Thymus (tissue), 11 donors: Measurements from ENCODE around the gene TCF12. TPM values are rescaled to one million over a fixed set of nuclear protein-coding genes. Genes with fewer than 3 reads are reported as not detected.
A peak's percentile ranks its signal among the peaks of the same experiment; 100 is the strongest.

Source experiments
- DNase-seq, 9 donors: peaks; one replicate each; pipeline ENCODE4 v3.0.0-alpha.2; 2013; ENCODE audit warnings: low spot score in 9 of 9, low read depth in 6 of 9, missing footprints in 1 of 9
- H3K27ac ChIP-seq, 2 donors: one replicate each; pipeline ENCODE4 v1.5.1; 2013; ENCODE audit warnings: control low read depth in 1 of 2, low read depth in 1 of 2, low read length in 1 of 2, mild to moderate bottlenecking in 1 of 2, moderate library complexity in 1 of 2
- H3K27me3 ChIP-seq, 2 donors: one replicate each; pipeline ENCODE4 v1.5.1; 2013; ENCODE audit warnings: low read length in 1 of 2; ENCODE audit not compliant: control insufficient read depth in 2 of 2, insufficient read depth in 1 of 2
- H3K36me3 ChIP-seq, 2 donors: one replicate each; pipeline ENCODE4 v1.5.1; 2013; ENCODE audit warnings: low read length in 1 of 2, mild to moderate bottlenecking in 1 of 2, moderate library complexity in 1 of 2; ENCODE audit not compliant: control insufficient read depth in 2 of 2, insufficient read depth in 2 of 2
- H3K4me1 ChIP-seq, 2 donors: one replicate each; pipeline ENCODE4 v1.5.1; 2013; ENCODE audit warnings: low read length in 2 of 2; ENCODE audit not compliant: control insufficient read depth in 2 of 2, insufficient read depth in 2 of 2
- H3K4me3 ChIP-seq, 2 donors: one replicate each; pipeline ENCODE4 v1.5.1; 2013; ENCODE audit warnings: low read length in 2 of 2, control low read depth in 1 of 2, mild to moderate bottlenecking in 1 of 2
- H3K9me3 ChIP-seq, 2 donors: one replicate each; pipeline ENCODE4 v1.5.1; 2013; ENCODE audit warnings: low read length in 1 of 2, mild to moderate bottlenecking in 1 of 2; ENCODE audit not compliant: control insufficient read depth in 2 of 2, insufficient read depth in 1 of 2
- WGBS: extraction: QIAGEN DNeasy Blood & Tissue Kit; methylation state at CpG from one replicate; pipeline ENCODE4 v1.1.7; 2013; 5-methylcytosine and 5-hydroxymethylcytosine counted together
- polyA plus RNA-seq: library from polyadenylated mRNA; stranded (reverse); fragments of 200-250 nt; gene quantifications from one replicate; pipeline ENCODE4 v1.2.3, GENCODE V29; 2013
- total RNA-seq: library from RNA; stranded (reverse); fragments of 120-200 nt; gene quantifications from one replicate; pipeline ENCODE4 v1.2.4, GENCODE V29; 2013
- donor health status: healthy.

The TCF12 gene
- total and polyA plus RNA-seq, 2 donors: 45.2 to 159 TPM

DNA sequence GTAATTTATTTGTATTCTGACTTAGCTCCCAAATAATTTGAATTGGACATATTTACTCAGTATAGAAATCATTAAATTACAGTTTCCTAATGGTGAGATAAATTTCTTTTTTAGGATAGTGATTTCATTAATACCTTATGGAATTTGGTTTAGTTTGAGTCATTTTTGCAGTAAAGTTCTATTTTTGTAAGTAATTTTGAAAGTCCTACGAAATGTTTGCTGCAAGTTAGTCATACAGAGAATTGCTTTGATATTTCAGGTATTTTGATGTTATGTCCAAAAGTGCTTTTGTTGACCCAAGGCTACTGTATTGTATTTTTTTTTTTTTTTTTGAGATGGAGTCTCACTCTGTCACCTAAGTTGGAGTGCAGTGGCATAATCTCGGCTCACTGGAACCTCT, 41.7 kb downstream of the TCF12 start:
- no peak for DNase-seq
- Histone ChIP-seq H3K4me1 (peaks cover 17 to 32% of the 10 kb centered on the region in 2 donors), H3K9me3 (no peaks in the 10 kb centered on the region), H3K36me3 (peaks cover 0 to 4% of the 10 kb centered on the region in 2 donors), H3K27me3 (no peaks in the 10 kb centered on the region), H3K4me3 (no peak overlapping the region), H3K27ac (no peak overlapping the region)
- 96% methylated on average over 2 of the region's 2 CpGs for WGBS

DNA sequence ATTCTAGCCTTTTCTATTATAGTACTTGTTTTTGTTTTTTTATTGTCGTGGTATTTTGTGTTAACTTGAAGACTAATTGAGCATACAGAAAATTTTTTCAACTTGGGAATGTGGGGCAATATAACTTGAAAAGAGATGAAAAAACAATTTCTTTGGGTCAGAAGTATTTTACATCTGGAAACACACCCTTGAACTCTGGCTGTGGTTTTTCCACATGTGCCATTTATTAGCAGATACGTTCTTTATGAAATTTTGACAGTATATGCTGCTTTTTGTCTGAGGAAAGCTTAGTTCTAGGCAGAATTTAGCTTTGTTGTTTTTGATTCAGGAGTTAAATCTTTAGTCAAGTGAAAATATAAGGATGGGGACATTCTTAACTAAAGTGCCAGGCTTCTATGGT, 44.7 kb downstream of the TCF12 start:
- peaks cover 15 to 29% of the 10 kb centered on the region in 2 donors for H3K4me1 ChIP-seq
- peak overlapping the region in 1 of 2 donors; percentile 61 for H3K27ac ChIP-seq
- no peak for DNase-seq
- 52% methylated on average over 2 of the region's 2 CpGs for WGBS
- no peaks in the 10 kb centered on the region for H3K27me3 ChIP-seq
- peaks cover 0 to 7% of the 10 kb centered on the region in 2 donors for H3K36me3 ChIP-seq
- H3K9me3 ChIP-seq: no peaks in the 10 kb centered on the region
- H3K4me3 ChIP-seq: no peak overlapping the region

DNA sequence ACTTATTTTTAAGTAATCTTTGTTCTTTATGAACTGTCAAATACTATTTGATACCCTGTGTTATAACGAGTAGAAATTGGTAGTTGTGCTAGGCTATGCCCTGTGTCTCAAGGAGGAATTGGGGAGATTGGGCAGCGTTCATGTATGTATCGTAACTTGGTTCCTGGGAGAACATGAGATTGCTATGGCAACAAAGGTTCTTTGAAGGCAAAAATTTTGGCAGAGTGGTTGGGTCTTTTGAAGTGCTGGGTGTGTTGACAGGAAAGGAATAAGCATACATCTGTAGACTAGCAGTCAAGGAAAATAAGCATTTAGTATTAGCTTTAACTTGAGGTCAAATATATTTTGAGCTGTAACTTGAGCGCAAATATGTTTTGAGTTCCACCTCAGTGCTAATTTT, 45.3 kb downstream of the TCF12 start:
- H3K9me3 ChIP-seq: no peaks in the 10 kb centered on the region
- H3K27me3 ChIP-seq: no peaks in the 10 kb centered on the region
- H3K27ac ChIP-seq: peak overlapping the region in 1 of 2 donors; percentile 61
- peak in 8 of 9 donors; percentile 36 to 85 (median 66) for DNase-seq
- H3K4me3 ChIP-seq: no peak overlapping the region
- H3K36me3 ChIP-seq: peaks cover 0 to 7% of the 10 kb centered on the region in 2 donors
- H3K4me1 ChIP-seq: peaks cover 14 to 27% of the 10 kb centered on the region in 2 donors
- 39% methylated on average over 4 of the region's 4 CpGs for WGBS

DNA sequence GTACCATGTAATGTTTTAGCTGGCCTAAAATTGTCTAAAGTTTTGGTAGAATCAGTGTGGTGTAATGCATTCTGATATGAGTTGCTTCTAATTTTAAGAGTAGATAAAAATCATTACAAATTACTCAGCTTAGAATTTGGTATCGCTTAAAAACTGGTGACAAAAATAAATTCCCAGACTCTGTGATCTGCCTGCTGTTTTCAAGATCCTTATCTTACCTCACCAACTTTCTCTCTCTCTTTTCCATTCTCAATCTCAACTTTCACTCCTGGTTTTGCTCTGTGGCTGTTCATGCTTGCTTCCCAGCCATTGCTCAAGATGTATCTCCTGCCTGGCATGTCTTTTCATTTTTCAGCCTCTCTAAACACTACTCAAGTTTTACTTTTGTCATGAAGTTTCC, 45.7 kb downstream of the TCF12 start:
- WGBS: 9% methylated on average over 1 of the region's 1 CpG

DNA sequence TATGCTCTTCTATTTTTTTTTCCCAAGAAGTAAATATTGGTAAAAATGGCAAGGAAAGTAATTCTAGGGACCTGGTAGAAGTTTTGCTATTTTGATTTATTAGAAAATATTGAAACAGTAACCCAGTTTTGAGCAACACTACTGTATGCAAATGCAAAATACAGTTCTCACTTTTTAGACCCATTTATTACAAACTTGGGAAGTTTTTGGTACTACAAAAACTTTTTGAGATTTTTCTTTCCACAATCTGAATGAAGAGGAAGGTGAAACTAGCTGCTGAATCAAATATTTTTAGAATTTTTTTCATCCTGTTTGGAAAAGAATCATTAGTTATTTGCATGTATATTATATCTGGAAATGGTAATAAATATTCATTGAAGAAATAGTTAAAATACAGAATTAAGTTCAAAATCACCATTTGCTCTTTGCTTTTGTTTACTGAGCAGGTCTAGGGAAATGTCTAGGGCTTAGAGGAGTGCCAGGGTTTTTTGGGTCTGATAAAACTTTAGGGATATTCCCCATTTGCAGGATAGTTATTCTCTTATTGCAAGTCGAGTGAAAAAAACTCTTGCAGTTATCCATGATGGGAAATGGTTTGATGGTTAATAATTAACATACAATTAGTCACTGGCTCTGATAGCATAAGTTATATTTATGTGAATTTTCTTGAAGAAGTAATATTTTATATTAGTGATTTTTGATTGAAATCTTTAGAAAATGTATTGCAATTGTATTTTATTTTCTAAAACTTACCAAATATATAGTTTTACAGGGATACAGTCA, 47.0 kb downstream of the TCF12 start:
- Histone ChIP-seq H3K9me3 (no peaks in the 10 kb centered on the region), H3K4me3 (no peak overlapping the region), H3K36me3 (peaks cover 0 to 9% of the 10 kb centered on the region in 2 donors), H3K4me1 (peaks cover 16 to 27% of the 10 kb centered on the region in 2 donors), H3K27me3 (no peaks in the 10 kb centered on the region), H3K27ac (no peak overlapping the region)
- 98% methylated on average over 1 of the region's 1 CpG for WGBS
- no peak for DNase-seq

More for the DNA sequence above, 45.7 kb downstream of the TCF12 start:
- H3K27ac ChIP-seq: peak overlapping the region in 1 of 2 donors; percentile 61
- peaks cover 0 to 7% of the 10 kb centered on the region in 2 donors for H3K36me3 ChIP-seq
- H3K4me1 ChIP-seq: peaks cover 16 to 27% of the 10 kb centered on the region in 2 donors
- no peak overlapping the region for H3K4me3 ChIP-seq
- H3K9me3 ChIP-seq: no peaks in the 10 kb centered on the region
- no peaks in the 10 kb centered on the region for H3K27me3 ChIP-seq
- no peak for DNase-seq

DNA sequence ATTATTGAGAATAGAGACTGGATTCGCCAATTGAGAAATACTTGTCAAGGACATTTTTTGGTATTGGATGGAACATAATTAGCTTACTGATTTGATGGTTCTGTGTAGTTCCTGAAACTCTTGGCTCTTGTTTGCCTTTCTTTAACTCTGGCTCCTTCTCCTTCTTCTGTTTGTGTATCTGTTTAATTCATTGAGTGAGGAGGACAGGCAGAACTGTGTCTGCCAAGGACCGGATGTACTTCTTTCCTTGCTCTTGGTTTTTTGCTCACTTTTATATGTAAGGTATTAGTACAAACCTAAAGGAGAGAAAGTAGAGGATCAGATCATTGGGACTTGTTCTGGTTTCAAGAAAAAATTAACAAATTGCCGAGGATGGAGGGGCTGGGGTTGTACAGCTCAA, 48.9 kb downstream of the TCF12 start:
- WGBS: 95% methylated on average over 3 of the region's 3 CpGs
- DNase-seq: no peak
- Histone ChIP-seq H3K27ac (no peak overlapping the region), H3K27me3 (no peaks in the 10 kb centered on the region), H3K4me1 (peaks cover 16 to 33% of the 10 kb centered on the region in 2 donors), H3K36me3 (peaks cover 3 to 13% of the 10 kb centered on the region in 2 donors), H3K9me3 (no peaks in the 10 kb centered on the region), H3K4me3 (no peak overlapping the region)

DNA sequence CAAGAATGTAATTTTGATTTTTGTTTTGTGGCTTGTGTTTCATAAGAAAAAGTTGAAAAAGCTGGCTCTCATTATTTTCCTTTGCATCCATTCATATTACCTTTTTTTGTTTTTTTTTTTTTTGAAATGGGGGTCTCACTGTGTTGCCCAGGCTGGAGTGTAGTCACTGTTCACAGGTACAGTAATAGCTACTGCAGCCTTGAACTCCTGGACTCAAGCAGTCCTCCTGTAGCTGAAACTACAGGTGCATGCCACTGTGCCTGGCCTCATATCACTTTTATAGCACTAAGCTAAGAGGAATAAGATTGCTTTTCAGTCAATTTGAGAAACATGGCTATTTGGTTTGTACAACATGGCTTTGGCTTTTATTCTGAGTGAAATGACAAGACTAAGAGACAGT, 49.8 kb downstream of the TCF12 start:
- Histone ChIP-seq H3K27ac (no peak overlapping the region), H3K4me3 (no peak overlapping the region), H3K9me3 (no peaks in the 10 kb centered on the region), H3K36me3 (peaks cover 3 to 20% of the 10 kb centered on the region in 2 donors), H3K4me1 (peaks cover 16 to 33% of the 10 kb centered on the region in 2 donors), H3K27me3 (no peaks in the 10 kb centered on the region)
- DNase-seq: no peak

DNA sequence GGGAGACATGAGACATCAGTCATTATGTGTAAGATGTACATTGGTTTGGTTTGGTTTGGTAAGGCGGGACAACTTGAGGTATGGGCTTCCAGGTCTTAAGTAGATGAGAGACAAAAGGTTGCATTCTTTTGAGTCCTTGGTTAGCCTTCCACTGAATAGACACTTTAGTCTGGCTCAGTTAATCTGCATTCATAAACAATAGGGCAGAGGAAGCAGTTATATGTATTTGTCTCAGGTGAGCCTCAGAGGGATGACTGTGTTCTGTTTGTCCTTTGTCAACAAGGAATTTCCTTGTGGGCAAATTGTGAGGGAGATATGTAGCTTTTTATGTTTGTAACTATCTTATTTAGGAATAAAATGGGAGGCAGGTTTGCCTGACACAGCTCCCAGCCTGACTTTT, 50.4 kb downstream of the TCF12 start:
- Histone ChIP-seq H3K36me3 (peaks cover 3 to 20% of the 10 kb centered on the region in 2 donors), H3K9me3 (no peaks in the 10 kb centered on the region), H3K27ac (no peak overlapping the region), H3K4me3 (no peak overlapping the region), H3K4me1 (peaks cover 13 to 30% of the 10 kb centered on the region in 2 donors), H3K27me3 (no peaks in the 10 kb centered on the region)
- no peak for DNase-seq
- 98% methylated on average over 1 of the region's 1 CpG for WGBS

DNA sequence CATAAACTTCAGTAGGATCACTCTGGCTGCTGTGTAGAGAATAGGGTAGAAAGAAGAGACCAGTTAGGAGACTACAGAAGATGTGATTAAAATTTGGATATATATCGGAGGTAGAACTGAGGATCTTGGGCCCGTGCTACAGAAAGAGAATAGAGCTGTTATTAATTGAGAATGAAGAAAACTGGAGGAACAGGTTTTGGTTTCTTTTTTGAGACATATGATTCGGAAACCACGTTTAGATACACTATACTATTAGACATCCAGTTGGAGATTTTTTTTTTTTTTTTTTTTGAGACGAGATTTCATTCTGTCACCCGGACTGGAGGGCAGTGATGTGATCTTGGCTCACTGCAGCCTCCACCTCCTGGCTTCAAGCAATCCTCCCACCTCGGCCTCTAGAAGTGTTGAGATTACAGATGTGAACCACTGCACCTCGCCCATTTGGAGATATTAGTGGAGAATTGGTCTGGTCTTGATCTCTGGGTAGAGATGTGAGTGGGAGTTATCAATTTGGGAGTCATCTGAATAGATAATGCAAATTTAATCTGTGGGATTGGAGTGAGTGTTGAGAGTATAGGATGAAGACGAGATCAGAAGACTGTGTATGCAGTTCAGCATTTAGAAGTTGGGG, 50.9 kb downstream of the TCF12 start:
- Histone ChIP-seq H3K4me1 (peaks cover 7 to 27% of the 10 kb centered on the region in 2 donors), H3K9me3 (no peaks in the 10 kb centered on the region), H3K27me3 (no peaks in the 10 kb centered on the region), H3K27ac (no peak overlapping the region), H3K36me3 (peaks cover 3 to 20% of the 10 kb centered on the region in 2 donors), H3K4me3 (no peak overlapping the region)
- no peak for DNase-seq
- WGBS: 85% methylated on average over 9 of the region's 9 CpGs
